GM21528 (cell line): Measurements from ENCODE around the gene RPL41.
A peak's percentile ranks its signal among the peaks of the same experiment; 100 is the strongest.

Source experiments
- ATAC-seq: cut with Tn5 transposase; IDR thresholded peaks from one replicate; pipeline ENCODE4 v1.9.1; 2021; ENCODE audit warnings: mild to moderate bottlenecking, moderate library complexity; ENCODE audit not compliant: unreplicated experiment, low FRiP score

The RPL41 gene

GRCh38 chr12:56126732-56127239 is 10.4 kb downstream of the RPL41 start:
- ATAC-seq = no peak

- no peak for ATAC-seq
Measured at GRCh38 chr12:56127485-56127887, 11.1 kb downstream of the RPL41 start.

GRCh38 chr12:56127888-56128669 is 11.6 kb downstream of the RPL41 start, which contains the start of gene ESYT1:
Gene ESYT1 (plus strand): TSS chr12:56128267. CDS start chr12:56128320, 53 bp downstream.
- ATAC-seq = peak; percentile 88

GRCh38 chr12:56128670-56129205 is 12.3 kb downstream of the RPL41 start:
- ATAC-seq = peak; percentile 3

- peak; percentile 35 for ATAC-seq
Measured at GRCh38 chr12:56129206-56129941, 12.9 kb downstream of the RPL41 start.

- no peak for ATAC-seq
Measured at GRCh38 chr12:56129942-56130495, 13.6 kb downstream of the RPL41 start.

DNA sequence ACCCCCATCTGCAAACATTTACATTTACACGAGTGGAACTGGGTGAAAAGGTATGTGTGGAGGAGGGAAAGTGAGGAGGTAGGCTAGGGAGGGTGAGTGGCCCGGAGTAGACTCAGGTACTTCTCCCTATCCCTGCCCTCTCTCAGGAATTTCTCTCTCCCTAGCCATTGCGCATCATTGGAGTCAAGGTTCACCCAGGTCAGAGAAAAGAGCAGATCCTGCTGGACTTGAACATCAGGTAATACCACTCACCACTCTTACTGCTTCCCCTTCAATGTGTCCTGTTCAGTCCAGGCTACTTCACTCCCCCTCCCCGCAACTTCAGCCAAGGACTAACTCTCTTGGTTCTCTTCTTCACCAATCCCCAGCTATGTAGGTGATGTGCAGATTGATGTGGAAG is 14.4 kb downstream of the RPL41 start:
- no peak for ATAC-seq

DNA sequence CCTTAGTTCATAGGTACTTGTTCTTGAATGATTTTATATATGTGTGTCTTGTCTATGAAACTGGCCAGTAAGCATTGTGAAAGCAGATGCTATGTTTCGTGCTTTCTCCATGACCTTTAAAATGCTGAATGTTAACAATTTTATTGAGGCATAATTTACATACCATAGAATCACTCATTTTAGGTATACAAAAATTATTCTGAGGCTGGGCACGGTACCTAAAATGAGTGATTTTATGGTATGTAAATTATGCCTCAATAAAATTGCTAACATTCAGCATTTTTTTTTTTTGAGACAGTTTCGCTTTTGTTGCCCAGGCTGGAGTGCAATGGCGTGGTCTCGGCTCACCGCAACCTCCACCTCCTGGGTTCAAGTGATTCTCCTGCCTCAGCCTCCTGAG is 18.5 kb downstream of the RPL41 start:
- ATAC-seq = no peak

DNA sequence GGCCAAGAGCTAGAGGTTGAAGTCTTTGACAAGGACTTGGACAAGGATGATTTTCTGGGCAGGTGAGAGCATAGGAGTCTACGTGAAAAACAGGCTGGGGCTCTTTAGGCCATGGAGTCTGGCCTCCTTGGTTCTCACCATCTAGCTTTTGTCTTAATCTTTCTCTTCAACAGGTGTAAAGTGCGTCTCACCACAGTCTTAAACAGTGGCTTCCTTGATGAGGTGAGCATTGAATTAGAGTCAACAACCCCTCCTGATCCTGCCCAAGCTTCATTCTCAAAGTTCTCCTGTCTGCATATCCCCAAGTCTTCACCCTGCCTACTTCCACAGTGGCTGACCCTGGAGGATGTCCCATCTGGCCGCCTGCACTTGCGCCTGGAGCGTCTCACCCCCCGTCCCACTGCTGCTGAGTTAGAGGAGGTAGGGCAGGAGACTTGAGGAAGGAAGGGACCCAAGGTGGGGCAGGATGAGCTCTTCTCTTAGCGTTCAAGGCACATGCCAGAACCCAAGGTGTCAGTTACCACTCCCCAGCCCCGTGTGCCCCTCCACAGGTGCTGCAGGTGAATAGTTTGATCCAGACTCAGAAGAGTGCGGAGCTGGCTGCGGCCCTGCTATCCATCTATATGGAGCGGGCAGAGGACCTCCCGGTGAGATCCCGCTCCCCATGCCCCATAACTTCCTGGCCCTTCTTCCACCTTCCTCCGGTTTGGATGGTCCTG is 21.6 kb downstream of the RPL41 start:
- ATAC-seq = no peak

DNA sequence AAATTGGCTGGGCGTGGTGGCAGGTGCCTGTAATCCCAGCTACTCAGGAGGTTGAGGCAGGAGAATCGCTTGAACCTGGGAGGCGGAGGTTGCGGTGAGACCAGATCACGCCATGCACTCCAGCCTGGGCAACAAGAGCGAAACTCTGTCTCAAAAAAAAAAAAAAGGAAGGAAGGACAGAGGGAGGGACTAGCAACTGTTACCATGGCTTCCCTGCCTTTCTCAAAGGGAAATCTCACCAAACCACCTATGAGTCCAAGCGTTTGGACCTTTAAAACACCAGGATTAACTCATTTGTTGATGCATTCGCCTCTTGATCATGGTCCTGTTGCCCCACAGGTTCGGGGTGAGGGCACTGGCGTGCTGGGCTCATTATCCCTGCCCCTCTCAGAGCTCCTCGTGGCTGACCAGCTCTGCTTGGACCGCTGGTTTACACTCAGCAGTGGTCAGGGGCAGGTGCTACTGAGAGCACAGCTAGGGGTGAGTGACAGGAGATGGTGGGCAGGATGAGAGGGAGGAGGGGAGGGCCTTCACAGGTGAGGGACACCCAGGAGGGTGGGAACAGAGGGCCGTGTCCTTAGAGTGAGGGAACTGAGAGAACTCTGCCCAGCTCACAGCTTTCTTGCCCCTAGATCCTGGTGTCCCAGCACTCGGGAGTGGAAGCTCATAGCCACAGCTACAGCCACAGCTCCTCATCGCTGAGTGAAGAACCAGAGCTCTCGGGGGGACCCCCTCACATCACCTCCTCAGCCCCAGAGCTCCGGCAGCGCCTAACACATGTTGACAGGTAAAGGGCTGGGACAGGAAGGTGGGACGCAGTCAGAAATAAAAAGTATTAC is 25.7 kb downstream of the RPL41 start:
- no peak for ATAC-seq

- no peak for ATAC-seq
Measured at GRCh38 chr12:56143217-56143616, 26.8 kb downstream of the RPL41 start.

GRCh38 chr12:56143870-56144269 is 27.4 kb downstream of the RPL41 start:
- no peak for ATAC-seq

DNA sequence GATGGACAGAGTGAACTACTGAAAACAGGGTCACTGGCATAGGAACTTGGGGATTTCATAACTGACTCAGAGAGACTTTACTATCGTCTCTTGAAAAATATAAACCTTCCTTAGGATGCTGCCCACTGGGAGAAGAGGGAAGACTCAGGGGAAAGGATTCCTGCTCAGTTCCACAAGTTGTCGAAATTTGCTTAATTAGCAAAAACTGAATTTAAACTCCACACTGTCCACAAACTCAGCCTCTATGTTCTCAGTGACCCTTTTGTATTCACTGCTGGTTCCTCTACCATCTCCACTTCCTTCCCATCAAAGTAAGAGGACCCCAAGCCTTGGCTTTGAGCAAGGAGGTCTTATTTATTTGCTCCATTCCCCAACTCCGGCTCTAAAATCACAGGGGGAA is 28.8 kb downstream of the RPL41 start:
- no peak for ATAC-seq

- no peak for ATAC-seq
Measured at GRCh38 chr12:56146492-56147460, 30.3 kb downstream of the RPL41 start.

DNA sequence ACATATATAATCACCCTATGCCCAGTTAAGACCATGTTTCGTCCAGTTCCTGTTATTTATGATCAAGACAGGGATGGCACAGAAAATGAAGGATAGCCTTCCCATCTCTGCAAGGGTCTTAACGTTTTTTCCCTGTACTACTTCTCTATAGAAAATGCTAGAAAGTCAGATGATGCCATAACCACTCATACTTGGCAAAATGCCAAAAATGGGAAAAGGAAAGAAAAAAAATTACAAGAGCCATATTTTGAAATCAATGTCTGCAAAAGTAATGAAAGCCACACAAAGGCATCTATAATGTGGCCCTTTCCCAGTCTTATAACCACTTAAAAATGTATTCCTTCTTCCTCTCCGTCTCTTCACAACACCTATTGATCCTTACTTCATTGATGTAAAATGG is 34.1 kb downstream of the RPL41 start:
- no peak for ATAC-seq

DNA sequence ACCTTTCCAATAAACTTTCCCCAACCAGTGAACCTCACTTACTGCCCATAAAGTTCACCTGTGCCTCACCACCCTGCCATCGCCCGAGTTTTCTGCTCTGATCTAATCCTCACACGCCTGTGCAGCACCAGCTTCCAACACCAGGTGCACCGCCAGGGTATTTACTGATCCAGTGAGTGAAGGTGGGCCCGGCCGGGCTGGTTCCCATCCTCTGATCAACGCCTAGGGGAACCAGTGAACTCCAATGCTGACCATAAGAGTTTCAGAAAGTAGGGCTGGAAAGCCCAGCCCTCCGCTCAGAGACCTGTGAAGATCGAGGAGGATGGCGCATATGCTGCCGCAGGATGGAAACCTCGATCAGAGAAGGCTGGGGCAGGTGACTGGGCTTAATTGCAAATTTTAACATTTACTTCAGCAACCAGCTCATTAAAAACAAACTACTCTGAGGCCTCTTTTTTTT is 35.3 kb downstream of the RPL41 start:
- peak; percentile 36 for ATAC-seq

- ATAC-seq = peak; percentile 77
Measured at GRCh38 chr12:56152132-56152755, 35.8 kb downstream of the RPL41 start, which contains the start of gene MYL6B. Gene MYL6B (plus strand): TSS chr12:56152587. CDS start chr12:56153919, 1,332 bp downstream.
